ENCODE data around the gene BBS12.

Gene BBS12

GRCh38 chr4:122722256-122722655 lies 10.2 kb upstream of the BBS12 start:
- no peak for TF ChIP-seq CTCF (IDR thresholded peaks at IDR 0.05; ENCODE audit: low read depth, low read length, missing control alignments)
- no peak for DNase-seq (ENCODE audit: extremely low read depth, low read depth)
- no peak overlapping the region for H3K4me3 ChIP-seq (replicated peaks; ENCODE audit: low read depth, low read length)

DNA sequence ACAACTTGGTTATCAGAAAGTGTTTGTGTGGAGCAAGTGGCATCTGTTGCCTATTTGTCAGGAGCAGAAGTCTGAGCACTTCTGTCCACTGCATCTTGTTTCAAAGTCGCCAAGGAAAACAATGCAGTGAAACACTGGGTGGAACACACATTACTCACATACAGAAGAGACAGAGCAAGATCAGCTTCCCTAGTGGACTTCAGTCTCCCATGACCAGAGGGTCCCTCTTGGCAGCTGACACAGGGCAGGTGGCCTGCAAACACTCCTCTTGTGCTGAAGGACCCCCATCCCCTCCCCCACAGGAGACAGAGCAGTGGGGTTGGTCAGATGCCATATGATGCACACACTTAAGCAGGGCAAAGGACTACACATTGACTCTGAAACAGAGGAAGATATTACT lies 3.6 kb upstream of the BBS12 start:
- DNase-seq (ENCODE audit: extremely low read depth, low read depth) = no peak
- no peak overlapping the region for H3K4me3 ChIP-seq (replicated peaks; ENCODE audit: low read depth, low read length)
- TF ChIP-seq CTCF (IDR thresholded peaks at IDR 0.05; ENCODE audit: low read depth, low read length, missing control alignments) = no peak

DNA sequence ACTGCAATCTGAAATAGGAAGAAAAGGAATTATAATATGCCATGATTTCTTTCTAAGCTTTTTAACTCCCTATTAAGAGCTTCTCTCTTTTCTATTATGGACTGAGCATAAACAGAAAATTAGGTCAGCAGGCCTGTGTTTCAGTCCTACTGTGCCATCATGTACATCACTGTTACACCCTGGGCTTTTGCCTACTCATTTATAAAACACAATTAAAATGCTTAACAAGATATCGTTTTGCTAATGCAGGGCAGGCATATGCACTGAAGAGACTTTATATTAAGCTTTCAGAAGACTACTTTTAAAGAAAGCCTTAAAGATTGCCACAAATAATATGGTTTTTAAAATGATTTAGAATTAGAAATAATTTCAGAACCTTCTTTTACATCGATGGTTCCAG lies 828 bp upstream of the BBS12 start:
- no peak for TF ChIP-seq CTCF (IDR thresholded peaks at IDR 0.05; ENCODE audit: low read depth, low read length, missing control alignments)
- no peak for DNase-seq (ENCODE audit: extremely low read depth, low read depth)
- H3K4me3 ChIP-seq (replicated peaks; ENCODE audit: low read depth, low read length) = peak overlapping the region; percentile 75

- no peak for TF ChIP-seq CTCF (IDR thresholded peaks at IDR 0.05; ENCODE audit: low read depth, low read length, missing control alignments)
- DNase-seq (ENCODE audit: extremely low read depth, low read depth) = no peak
Observed at GRCh38 chr4:122733787-122734120, 1.2 kb downstream of the BBS12 start.

DNA sequence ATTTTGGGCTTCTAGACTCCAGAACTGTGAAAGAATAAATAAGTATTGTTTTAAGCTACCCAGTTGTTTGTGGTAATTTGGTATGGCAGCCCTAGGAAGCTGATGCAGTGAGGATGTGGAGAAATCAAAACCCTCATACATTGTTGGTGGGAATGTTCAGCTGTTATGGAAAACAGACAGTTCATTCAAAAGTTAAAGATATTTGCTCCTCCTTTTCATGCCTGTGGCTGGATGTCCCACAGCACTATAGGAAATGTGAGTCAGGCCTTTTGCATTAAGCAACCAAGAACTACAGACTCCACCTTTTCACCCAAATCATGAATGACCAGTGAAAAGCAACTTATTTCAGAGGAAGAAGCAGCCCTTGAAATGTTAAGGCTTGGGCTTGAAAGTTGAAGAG lies 6.7 kb downstream of the BBS12 start:
- no peak for TF ChIP-seq CTCF (IDR thresholded peaks at IDR 0.05; ENCODE audit: low read depth, low read length, missing control alignments)
- H3K4me3 ChIP-seq (replicated peaks; ENCODE audit: low read depth, low read length) = no peak overlapping the region
- no peak for DNase-seq (ENCODE audit: extremely low read depth, low read depth)

More at GRCh38 chr4:122733787-122734120, 1.2 kb downstream of the BBS12 start:
- peak overlapping the region; percentile 75 for H3K4me3 ChIP-seq (replicated peaks; ENCODE audit: low read depth, low read length)

DNA sequence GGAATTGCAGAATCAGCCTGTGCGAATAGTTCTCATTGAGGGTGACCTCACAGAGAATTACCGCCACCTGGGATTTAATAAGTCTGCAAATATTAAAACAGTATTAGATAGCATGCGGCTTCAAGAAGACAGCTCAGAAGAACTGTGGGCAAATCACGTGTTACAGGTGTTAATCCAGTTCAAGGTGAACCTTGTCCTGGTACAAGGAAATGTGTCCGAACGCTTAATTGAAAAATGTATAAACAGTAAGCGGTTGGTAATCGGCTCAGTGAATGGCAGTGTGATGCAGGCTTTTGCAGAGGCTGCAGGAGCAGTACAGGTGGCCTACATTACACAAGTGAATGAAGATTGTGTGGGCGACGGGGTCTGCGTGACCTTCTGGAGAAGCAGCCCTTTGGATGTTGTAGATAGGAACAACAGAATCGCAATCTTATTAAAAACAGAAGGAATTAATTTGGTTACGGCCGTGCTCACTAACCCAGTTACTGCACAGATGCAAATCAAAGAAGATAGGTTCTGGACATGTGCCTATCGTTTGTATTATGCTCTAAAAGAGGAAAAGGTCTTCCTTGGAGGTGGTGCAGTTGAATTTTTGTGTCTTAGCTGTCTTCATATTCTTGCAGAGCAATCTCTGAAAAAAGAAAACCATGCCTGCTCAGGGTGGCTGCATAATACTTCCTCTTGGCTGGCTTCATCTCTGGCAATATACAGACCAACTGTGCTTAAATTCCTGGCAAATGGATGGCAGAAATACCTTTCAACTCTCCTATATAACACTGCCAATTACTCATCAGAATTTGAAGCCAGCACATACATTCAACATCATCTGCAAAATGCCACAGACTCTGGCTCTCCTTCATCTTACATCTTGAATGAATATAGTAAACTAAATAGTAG lies 10.7 kb downstream of the BBS12 start:
- DNase-seq (ENCODE audit: extremely low read depth, low read depth) = no peak
- no peak overlapping the region for H3K4me3 ChIP-seq (replicated peaks; ENCODE audit: low read depth, low read length)
- no peak for TF ChIP-seq CTCF (IDR thresholded peaks at IDR 0.05; ENCODE audit: low read depth, low read length, missing control alignments)
